ENCODE data around the gene AGBL1. TPM values are rescaled to one million over a fixed set of nuclear protein-coding genes. Genes with fewer than 3 reads are reported as not detected.
A peak's percentile ranks its signal among the peaks of the same experiment; 100 is the strongest.

Gene AGBL1
- total RNA-seq, 6 experiments from 2014 or later = not detected

- H3K4me3 ChIP-seq = no peak overlapping the region
- no peaks in the 10 kb centered on the region for H3K27me3 ChIP-seq
- H3K36me3 ChIP-seq = no peaks in the 10 kb centered on the region
- H3K4me1 ChIP-seq = no peaks in the 10 kb centered on the region
- 50% methylated on average over 3 of the region's 3 CpGs for WGBS (ENCODE audit: insufficient coverage, low coverage, low lambda C conversion rate, missing lambda C conversion rate)
- H3K9me3 ChIP-seq = no peaks in the 10 kb centered on the region
- no peak for ATAC-seq
- intact Hi-C loops (cut with DNase I) = no loop called here
- no peak overlapping the region for H3K27ac ChIP-seq
- no peak for DNase-seq
- TF ChIP-seq CTCF (IDR thresholded peaks at IDR 0.05) (no peak), POLR2A (IDR thresholded peaks at IDR 0.05) (no peak)
Measured at GRCh38 chr15:86127547-86127946, 47.9 kb downstream of the AGBL1 start.

GRCh38 chr15:86135041-86135440, 55.4 kb downstream of the AGBL1 start:
- TF ChIP-seq POLR2A (IDR thresholded peaks at IDR 0.05) (no peak), CTCF (IDR thresholded peaks at IDR 0.05) (no peak)
- ATAC-seq (no peak), DNase-seq (no peak)
- Histone ChIP-seq H3K27me3 (no peaks in the 10 kb centered on the region), H3K36me3 (no peaks in the 10 kb centered on the region), H3K4me3 (no peak overlapping the region), H3K9me3 (no peaks in the 10 kb centered on the region), H3K27ac (no peak overlapping the region), H3K4me1 (no peaks in the 10 kb centered on the region)
- WGBS (ENCODE audit: insufficient coverage, low coverage, low lambda C conversion rate, missing lambda C conversion rate) = 37% methylated on average over 5 of the region's 6 CpGs
- intact Hi-C loops (cut with DNase I) = no loop called here

GRCh38 chr15:86136861-86137260, 57.2 kb downstream of the AGBL1 start:
- Histone ChIP-seq H3K36me3 (no peaks in the 10 kb centered on the region), H3K4me3 (no peak overlapping the region), H3K4me1 (no peaks in the 10 kb centered on the region), H3K9me3 (no peaks in the 10 kb centered on the region), H3K27ac (no peak overlapping the region), H3K27me3 (no peaks in the 10 kb centered on the region)
- DNase-seq (no peak), ATAC-seq (no peak)
- intact Hi-C loops (cut with DNase I) = no loop called here
- TF ChIP-seq CTCF (IDR thresholded peaks at IDR 0.05) (no peak), POLR2A (IDR thresholded peaks at IDR 0.05) (no peak)
- whole genome bisulfite sequencing (ENCODE audit: insufficient coverage, low coverage, low lambda C conversion rate, missing lambda C conversion rate) = 71% methylated on average over 2 of the region's 2 CpGs

GRCh38 chr15:86138798-86139197, 59.1 kb downstream of the AGBL1 start:
- H3K27ac ChIP-seq = no peak overlapping the region
- no peaks in the 10 kb centered on the region for H3K27me3 ChIP-seq
- intact Hi-C loops (cut with DNase I) = no loop called here
- TF ChIP-seq POLR2A (IDR thresholded peaks at IDR 0.05) (no peak), CTCF (IDR thresholded peaks at IDR 0.05) (no peak)
- H3K9me3 ChIP-seq = no peaks in the 10 kb centered on the region
- no peak for ATAC-seq
- no peaks in the 10 kb centered on the region for H3K4me1 ChIP-seq
- H3K36me3 ChIP-seq = no peaks in the 10 kb centered on the region
- no peak for DNase-seq
- 54% methylated on average over 3 of the region's 3 CpGs for WGBS (ENCODE audit: insufficient coverage, low coverage, low lambda C conversion rate, missing lambda C conversion rate)
- no peak overlapping the region for H3K4me3 ChIP-seq

- TF ChIP-seq POLR2A (IDR thresholded peaks at IDR 0.05) (no peak), CTCF (IDR thresholded peaks at IDR 0.05) (peak in 1 of 4 donors; percentile 5)
- intact Hi-C loops (cut with DNase I) = no loop called here
- H3K27me3 ChIP-seq = no peaks in the 10 kb centered on the region
- H3K4me1 ChIP-seq = no peaks in the 10 kb centered on the region
- 73% methylated on average over 6 of the region's 9 CpGs for WGBS (ENCODE audit: insufficient coverage, low coverage, low lambda C conversion rate, missing lambda C conversion rate)
- DNase-seq (no peak), ATAC-seq (no peak)
- H3K27ac ChIP-seq = no peak overlapping the region
- H3K9me3 ChIP-seq = no peaks in the 10 kb centered on the region
- no peak overlapping the region for H3K4me3 ChIP-seq
- H3K36me3 ChIP-seq = no peaks in the 10 kb centered on the region
Measured at GRCh38 chr15:86139828-86140227, 60.2 kb downstream of the AGBL1 start.

Measured in right lobe of liver (tissue), 6 donors.